H9 (cell line): ENCODE measurements around the gene ZNF813. TPM values are rescaled to one million over a fixed set of nuclear protein-coding genes. Genes with fewer than 3 reads are reported as not detected.
"Not testable (repeated sequence)": the region's sequence is repeated elsewhere in the genome, so short reads cannot be mapped to it uniquely, and the experiment has no call there.

Experiments used
- DNase-seq: peaks from one replicate; pipeline ENCODE4 v3.0.0-alpha.2; 2017
- H2AFZ ChIP-seq: one replicate; pipeline ENCODE4 v1.6.1; 2013; ENCODE audit warnings: mild to moderate bottlenecking, low read length, control low read depth, moderate library complexity
- H2AK5ac ChIP-seq: 2 replicates; pipeline ENCODE4 v1.6.1; 2013; ENCODE audit warnings: low read length, control low read depth, mixed read lengths; ENCODE audit not compliant: insufficient read length
- H2BK120ac ChIP-seq: one replicate; pipeline ENCODE4 v1.6.1; 2013; ENCODE audit warnings: low read depth, mild to moderate bottlenecking, low read length, control low read depth, inconsistent platforms; ENCODE audit not compliant: poor library complexity, severe bottlenecking
- H2BK12ac ChIP-seq: 2 replicates; pipeline ENCODE4 v1.6.1; 2013; ENCODE audit warnings: low read length, control low read depth, mixed read lengths, low read depth; ENCODE audit not compliant: insufficient read length
- H2BK15ac ChIP-seq: 2 replicates; pipeline ENCODE4 v1.6.1; 2013; ENCODE audit warnings: low read depth, low read length, control low read depth
- H2BK20ac ChIP-seq: one replicate; pipeline ENCODE4 v1.6.1; 2013; ENCODE audit warnings: low read depth, mild to moderate bottlenecking, low read length, control low read depth, inconsistent platforms; ENCODE audit not compliant: poor library complexity, severe bottlenecking
- H2BK5ac ChIP-seq: 2 replicates; pipeline ENCODE4 v1.6.1; 2013; ENCODE audit warnings: low read length, control low read depth, mixed read lengths; ENCODE audit not compliant: insufficient read length
- H3K14ac ChIP-seq: 2 replicates; pipeline ENCODE4 v1.6.1; 2013; ENCODE audit warnings: low read length, control low read depth; ENCODE audit not compliant: insufficient read depth
- H3K18ac ChIP-seq: 2 replicates; pipeline ENCODE4 v1.6.1; 2013; ENCODE audit warnings: low read depth, mild to moderate bottlenecking, mixed read lengths, low read length, control low read depth; ENCODE audit not compliant: insufficient read length
- H3K23ac ChIP-seq: 2 replicates; pipeline ENCODE4 v1.6.1; 2013; ENCODE audit warnings: low read length, control low read depth, mixed read lengths, low read depth; ENCODE audit not compliant: insufficient read length
- H3K23me2 ChIP-seq: 2 replicates; pipeline ENCODE4 v1.6.1; 2013; ENCODE audit warnings: low read depth, mild to moderate bottlenecking, mixed read lengths, low read length, control low read depth; ENCODE audit not compliant: insufficient read length, poor library complexity, severe bottlenecking
- H3K27ac ChIP-seq: 2 replicates; pipeline ENCODE4 v1.5.1; 2013; ENCODE audit warnings: low read length, control low read depth, mixed read lengths, low read depth; ENCODE audit not compliant: insufficient read length
- H3K27me3 ChIP-seq: 2 replicates; pipeline ENCODE4 v1.6.1; 2013; ENCODE audit warnings: low read length, control low read depth, inconsistent platforms; ENCODE audit not compliant: insufficient read depth
- H3K4ac ChIP-seq: 2 replicates; pipeline ENCODE4 v1.6.1; 2013; ENCODE audit warnings: low read depth, mild to moderate bottlenecking, control low read depth, inconsistent platforms, low read length, moderate library complexity
- H3K4me1 ChIP-seq: 2 replicates; pipeline ENCODE4 v1.6.1; 2013; ENCODE audit warnings: low read length, control low read depth, inconsistent platforms; ENCODE audit not compliant: insufficient read depth
- H3K4me2 ChIP-seq: 2 replicates; pipeline ENCODE4 v1.6.1; 2013; ENCODE audit warnings: low read length, control low read depth, mixed read lengths; ENCODE audit not compliant: insufficient read length, insufficient read depth
- H3K56ac ChIP-seq: 2 replicates; pipeline ENCODE4 v1.6.1; 2013; ENCODE audit warnings: low read depth, mild to moderate bottlenecking, mixed read lengths, low read length, control low read depth; ENCODE audit not compliant: insufficient read length
- H3K79me1 ChIP-seq: 2 replicates; pipeline ENCODE4 v1.6.1; 2013; ENCODE audit warnings: low read depth, mild to moderate bottlenecking, moderate library complexity, low read length, control low read depth, inconsistent platforms; ENCODE audit not compliant: insufficient read depth, poor library complexity, severe bottlenecking
- H3K79me2 ChIP-seq: 2 replicates; pipeline ENCODE4 v1.6.1; 2013; ENCODE audit warnings: low read length, control low read depth, inconsistent platforms; ENCODE audit not compliant: insufficient read depth
- H3K9ac ChIP-seq: 2 replicates; pipeline ENCODE4 v1.6.1; 2013; ENCODE audit warnings: low read length, control low read depth, mixed read lengths; ENCODE audit not compliant: insufficient read length; ENCODE audit errors: extremely low read depth
- H3K9me3 ChIP-seq: one replicate; pipeline ENCODE4 v1.6.1; 2013; ENCODE audit warnings: low read depth, low read length, inconsistent platforms; ENCODE audit not compliant: control insufficient read depth
- H3T11ph ChIP-seq: one replicate; pipeline ENCODE4 v1.6.1; 2013; ENCODE audit warnings: mild to moderate bottlenecking, low read length, control low read depth, inconsistent platforms
- H4K20me1 ChIP-seq: one replicate; pipeline ENCODE4 v1.6.1; 2013; ENCODE audit not compliant: control insufficient read depth, insufficient read length, insufficient read depth
- H4K5ac ChIP-seq: 2 replicates; pipeline ENCODE4 v1.6.1; 2013; ENCODE audit warnings: low read depth, mild to moderate bottlenecking, mixed read lengths, low read length, control low read depth; ENCODE audit not compliant: insufficient read length
- H4K8ac ChIP-seq: replicated peaks from 2 replicates; pipeline ENCODE4 v1.6.1; 2013; ENCODE audit warnings: low read length, control low read depth, mixed read lengths, low read depth; ENCODE audit not compliant: insufficient read length
- H4K91ac ChIP-seq: 2 replicates; pipeline ENCODE4 v1.6.1; 2013; ENCODE audit warnings: low read depth, mild to moderate bottlenecking, moderate library complexity, mixed read lengths, low read length, control low read depth; ENCODE audit not compliant: insufficient read length
- H3K27ac Mint-ChIP-seq, 3 experiments: 2 replicates in 2 of 3; 3 replicates in 1 of 3; pipeline ENCODE4 v1.8.0; 2020 to 2021; ENCODE audit warnings: mixed read lengths in 3 of 3, mild to moderate bottlenecking in 1 of 3, moderate library complexity in 1 of 3
- H3K27me3 Mint-ChIP-seq: 2 replicates; pipeline ENCODE4 v1.8.0; 2021; ENCODE audit warnings: low read depth, mild to moderate bottlenecking, moderate library complexity, mixed read lengths
- H3K36me3 Mint-ChIP-seq, 3 experiments: 2 replicates in 2 of 3; 3 replicates in 1 of 3; pipeline ENCODE4 v1.8.0; 2020 to 2021; ENCODE audit warnings: low read depth in 3 of 3, mixed read lengths in 3 of 3; ENCODE audit not compliant: insufficient read depth in 1 of 3
- H3K4me1 Mint-ChIP-seq, 2 experiments: 2 replicates each; pipeline ENCODE4 v1.8.0; 2020; ENCODE audit warnings: mixed read lengths in 2 of 2
- H3K4me3 Mint-ChIP-seq, 2 experiments: 2 replicates in 1 of 2; 3 replicates in 1 of 2; pipeline ENCODE4 v1.8.0; 2020 to 2021; ENCODE audit warnings: mild to moderate bottlenecking in 2 of 2, mixed read lengths in 2 of 2, moderate library complexity in 1 of 2
- H3K9me3 Mint-ChIP-seq, 2 experiments: 2 replicates in 1 of 2; 3 replicates in 1 of 2; pipeline ENCODE4 v1.8.0; 2020; ENCODE audit warnings: mild to moderate bottlenecking in 2 of 2, mixed read lengths in 2 of 2, moderate library complexity in 1 of 2
- WGBS: extraction: QIAGEN DNeasy Blood & Tissue Kit; methylation state at CpG from one replicate; pipeline ENCODE4 v1.1.7; 2013; ENCODE audit warnings: missing lambda C conversion rate, low lambda C conversion rate, mixed read lengths; ENCODE audit not compliant: insufficient read length; ENCODE audit errors: extremely low coverage; 5-methylcytosine and 5-hydroxymethylcytosine counted together
- total RNA-seq: library from RNA; stranded (reverse); gene quantifications from 2 replicates; pipeline ENCODE4 v1.2.1, GENCODE V29; 2021
- TF ChIP-seq, protein P1 (sequence below): fragments of 200-600 bp; sonication (generic); conservative IDR thresholded peaks from 3 replicates; pipeline ENCODE4 v1.8.0; 2021; ENCODE audit warnings: antibody characterized with exemption, mild to moderate bottlenecking

Gene ZNF813
- total RNA-seq, 1 experiment from 2014 or later: 17.3 TPM

DNA sequence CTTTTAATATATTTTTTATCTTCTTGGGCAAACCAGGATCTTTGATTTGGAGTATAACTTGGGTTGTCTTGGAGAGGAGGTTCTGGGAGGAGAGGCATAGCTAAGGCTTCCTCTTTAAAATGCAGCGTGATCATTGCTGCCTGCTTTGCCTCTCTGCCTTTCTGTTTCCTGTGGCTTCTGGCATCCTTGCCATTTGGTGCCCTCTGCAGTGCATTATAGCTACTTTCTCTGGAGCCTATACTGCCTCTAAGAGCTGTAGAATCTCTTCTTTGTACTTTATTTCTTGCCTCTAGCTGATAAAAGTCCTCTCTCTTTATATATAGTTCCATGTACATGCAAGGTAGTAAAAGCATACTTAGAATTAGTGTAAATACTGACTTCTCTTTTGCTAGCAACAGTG lies 7.3 kb downstream of the ZNF813 start:
- H2BK15ac ChIP-seq, H4K20me1 ChIP-seq, H3K4ac ChIP-seq, H3K27ac Mint-ChIP-seq, H3K79me2 ChIP-seq, H3K18ac ChIP-seq, H2AFZ ChIP-seq, H3K14ac ChIP-seq, H3T11ph ChIP-seq, H2BK120ac ChIP-seq, H3K27ac ChIP-seq, H2BK5ac ChIP-seq, H3K79me1 ChIP-seq, H3K23me2 ChIP-seq, H4K5ac ChIP-seq, H4K8ac ChIP-seq, H2AK5ac ChIP-seq, H3K56ac ChIP-seq, H3K27me3 Mint-ChIP-seq, H3K4me3 Mint-ChIP-seq, H2BK20ac ChIP-seq, H3K27me3 ChIP-seq, H4K91ac ChIP-seq, DNase-seq, H3K23ac ChIP-seq, H3K9ac ChIP-seq, H3K4me2 ChIP-seq, H2BK12ac ChIP-seq, H3K4me1 ChIP-seq: not testable (repeated sequence)
- peaks cover 17 to 22% of the 10 kb centered on the region in 2 experiments for H3K9me3 Mint-ChIP-seq
- TF ChIP-seq, protein P1, sequence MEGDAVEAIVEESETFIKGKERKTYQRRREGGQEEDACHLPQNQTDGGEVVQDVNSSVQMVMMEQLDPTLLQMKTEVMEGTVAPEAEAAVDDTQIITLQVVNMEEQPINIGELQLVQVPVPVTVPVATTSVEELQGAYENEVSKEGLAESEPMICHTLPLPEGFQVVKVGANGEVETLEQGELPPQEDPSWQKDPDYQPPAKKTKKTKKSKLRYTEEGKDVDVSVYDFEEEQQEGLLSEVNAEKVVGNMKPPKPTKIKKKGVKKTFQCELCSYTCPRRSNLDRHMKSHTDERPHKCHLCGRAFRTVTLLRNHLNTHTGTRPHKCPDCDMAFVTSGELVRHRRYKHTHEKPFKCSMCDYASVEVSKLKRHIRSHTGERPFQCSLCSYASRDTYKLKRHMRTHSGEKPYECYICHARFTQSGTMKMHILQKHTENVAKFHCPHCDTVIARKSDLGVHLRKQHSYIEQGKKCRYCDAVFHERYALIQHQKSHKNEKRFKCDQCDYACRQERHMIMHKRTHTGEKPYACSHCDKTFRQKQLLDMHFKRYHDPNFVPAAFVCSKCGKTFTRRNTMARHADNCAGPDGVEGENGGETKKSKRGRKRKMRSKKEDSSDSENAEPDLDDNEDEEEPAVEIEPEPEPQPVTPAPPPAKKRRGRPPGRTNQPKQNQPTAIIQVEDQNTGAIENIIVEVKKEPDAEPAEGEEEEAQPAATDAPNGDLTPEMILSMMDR: peak; percentile 43; the same call in 2 of the 3 replicates
- H3K36me3 Mint-ChIP-seq: peaks cover 41 to 61% (median 52%) of the 10 kb centered on the region in 3 experiments
- H3K9me3 ChIP-seq: peaks cover 18% of the 10 kb centered on the region
- no CpG with 5 or more reads among the region's 1 CpG for WGBS
- peaks cover 8 to 20% of the 10 kb centered on the region in 2 experiments for H3K4me1 Mint-ChIP-seq

DNA sequence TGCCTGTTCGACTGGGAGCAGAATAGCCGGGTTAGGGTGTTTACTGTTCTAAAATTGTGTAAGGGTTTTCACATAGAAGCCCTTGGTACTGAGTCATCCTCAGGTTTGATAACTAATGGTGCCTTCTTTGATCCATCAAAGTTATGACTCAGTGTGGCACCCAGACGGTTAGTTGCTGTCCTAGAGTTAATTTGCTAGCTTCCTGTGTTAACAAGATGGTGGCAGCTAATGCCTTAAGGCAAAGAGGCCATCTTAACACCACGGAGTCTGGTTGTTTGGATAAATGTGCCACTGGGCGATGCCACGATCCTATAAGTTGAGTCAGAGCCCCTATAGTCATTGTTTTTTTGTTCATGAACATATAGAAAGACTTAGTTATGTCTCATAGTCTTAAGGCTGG lies 7.9 kb downstream of the ZNF813 start:
- peaks cover 21% of the 10 kb centered on the region for H3K9me3 ChIP-seq
- not testable (repeated sequence) for H3K79me2 ChIP-seq, H3K23me2 ChIP-seq, H4K20me1 ChIP-seq, H3K4me2 ChIP-seq, H3K4me1 ChIP-seq, H2AK5ac ChIP-seq, H3T11ph ChIP-seq, H4K5ac ChIP-seq, H3K18ac ChIP-seq, H3K4ac ChIP-seq, H3K27ac ChIP-seq, H2BK20ac ChIP-seq, H2BK120ac ChIP-seq, DNase-seq, H2AFZ ChIP-seq, H3K56ac ChIP-seq, H3K9ac ChIP-seq, H4K91ac ChIP-seq, H3K4me3 Mint-ChIP-seq, H3K27ac Mint-ChIP-seq, H3K27me3 Mint-ChIP-seq, H4K8ac ChIP-seq, H2BK5ac ChIP-seq, H3K79me1 ChIP-seq, H3K27me3 ChIP-seq, H3K14ac ChIP-seq, H2BK12ac ChIP-seq, H2BK15ac ChIP-seq, H3K23ac ChIP-seq
- Mint-ChIP-seq H3K9me3 (peaks cover 24 to 28% of the 10 kb centered on the region in 2 experiments), H3K4me1 (peaks cover 3 to 16% of the 10 kb centered on the region in 2 experiments), H3K36me3 (peaks cover 48 to 67% (median 58%) of the 10 kb centered on the region in 3 experiments)
- no CpG with 5 or more reads among the region's 6 CpGs for WGBS
